Hepatic stellate cell (primary cell): Measurements from ENCODE around the gene COL25A1.

Experiments
- DNase-seq: peaks from one replicate; pipeline ENCODE4 v3.0.0; 2011; ENCODE audit warnings: low spot score

Gene COL25A1

DNA sequence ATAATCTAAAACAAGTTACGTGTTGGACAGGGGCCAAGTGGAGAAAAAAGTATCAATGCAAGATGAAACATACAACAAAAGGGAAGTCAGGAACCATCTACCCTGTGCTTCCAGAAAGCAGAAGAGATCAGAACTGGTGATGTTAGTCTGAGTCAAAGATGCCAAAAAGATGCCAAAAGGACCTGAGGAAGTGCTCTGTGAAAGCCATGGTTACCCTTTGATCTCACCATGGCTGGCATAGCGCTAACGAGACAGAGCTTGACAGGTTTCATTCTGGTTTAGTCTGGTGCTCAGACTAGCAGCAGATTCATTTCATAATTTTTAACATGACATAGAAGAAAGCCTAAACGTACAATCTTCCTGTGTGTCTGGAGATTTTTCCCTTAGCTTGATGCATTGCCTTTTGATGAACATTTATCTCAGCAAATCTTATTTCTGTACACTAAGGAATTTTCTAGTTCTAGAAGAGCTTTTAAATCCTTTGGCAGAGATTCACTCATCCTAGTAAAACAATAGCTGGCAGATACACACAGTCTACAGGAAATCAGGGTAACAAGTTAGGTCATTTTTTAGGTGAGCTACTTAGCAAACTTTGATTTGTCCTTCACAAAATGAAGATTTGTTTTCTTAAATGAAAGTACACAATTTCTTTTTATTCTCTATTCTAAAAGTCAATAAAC is 87.7 kb downstream of the COL25A1 start:
- no peak for DNase-seq

DNA sequence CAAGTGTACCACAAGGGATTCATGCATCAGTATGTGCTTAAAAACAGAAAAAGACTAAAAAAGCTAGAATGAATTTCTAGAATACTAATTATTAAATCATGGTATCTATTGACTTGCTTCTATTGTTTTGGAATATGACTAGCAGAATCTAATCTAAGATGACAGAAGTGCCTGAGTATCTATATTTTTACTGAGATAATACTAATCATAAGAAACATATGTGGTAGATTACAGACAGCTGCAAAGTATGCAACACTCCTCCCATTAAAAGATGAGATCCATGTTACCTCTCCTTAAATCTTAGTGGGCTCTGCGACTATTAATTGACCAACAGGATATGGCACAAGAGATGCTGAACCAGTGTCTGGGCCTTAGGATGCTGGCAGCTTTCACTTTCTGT is 89.4 kb downstream of the COL25A1 start:
- DNase-seq, result no peak

DNA sequence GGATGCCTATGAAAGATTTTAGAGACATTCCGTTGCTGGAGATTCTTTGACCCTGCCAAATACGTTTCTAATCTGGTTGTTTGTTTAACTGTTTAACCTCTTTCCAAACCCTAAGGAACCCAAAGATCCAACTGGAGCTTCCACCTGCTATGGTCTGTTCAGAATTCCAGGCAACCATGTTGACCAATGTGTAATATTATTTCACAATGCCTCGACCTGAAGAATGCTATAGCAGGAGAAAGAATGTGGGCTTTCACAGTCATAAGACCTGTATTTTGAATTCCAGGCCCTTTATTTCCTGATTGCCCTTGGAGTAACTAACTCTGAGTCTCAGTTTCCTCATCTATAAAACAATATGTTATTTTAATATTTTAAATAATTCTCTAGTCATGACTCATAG is 90.8 kb downstream of the COL25A1 start:
- DNase-seq, result no peak

DNA sequence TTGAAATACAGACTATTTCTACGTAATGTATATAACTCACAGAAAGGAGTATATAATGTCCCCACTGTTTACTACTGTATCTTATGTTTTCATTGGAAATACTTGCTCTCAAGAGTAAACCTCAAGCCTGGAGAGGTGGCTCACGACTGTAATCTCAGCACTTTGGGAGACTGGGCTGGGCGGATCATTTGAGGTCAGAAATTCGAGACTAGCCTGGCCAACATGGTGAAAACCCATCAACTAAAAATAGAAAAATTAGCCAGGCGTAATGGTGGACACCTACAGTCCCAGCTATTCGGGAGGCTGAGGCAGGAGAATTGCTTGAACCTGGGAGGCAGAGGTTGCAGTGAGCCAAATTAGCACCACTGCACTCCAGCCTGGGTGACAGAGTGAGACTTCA is 92.8 kb downstream of the COL25A1 start:
- no peak for DNase-seq

DNA sequence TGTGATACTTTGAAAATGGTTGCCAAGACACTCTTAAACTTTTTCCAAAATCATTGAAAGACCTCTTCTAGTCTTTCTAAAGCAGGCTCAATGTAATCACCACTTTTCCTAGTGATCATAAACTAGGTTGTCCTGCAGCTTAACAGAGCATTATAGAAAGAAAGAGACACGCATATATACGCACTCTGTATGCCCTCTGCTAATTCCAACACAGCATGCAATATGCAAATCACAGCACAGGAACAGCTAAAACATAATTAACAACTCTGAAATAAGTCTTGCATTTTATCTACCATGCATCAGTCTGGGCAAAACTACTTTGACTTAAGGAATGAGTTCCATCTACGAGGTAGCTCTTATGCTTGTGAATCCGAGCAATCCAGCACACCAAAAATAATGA is 94.6 kb downstream of the COL25A1 start:
- DNase-seq, result no peak

DNA sequence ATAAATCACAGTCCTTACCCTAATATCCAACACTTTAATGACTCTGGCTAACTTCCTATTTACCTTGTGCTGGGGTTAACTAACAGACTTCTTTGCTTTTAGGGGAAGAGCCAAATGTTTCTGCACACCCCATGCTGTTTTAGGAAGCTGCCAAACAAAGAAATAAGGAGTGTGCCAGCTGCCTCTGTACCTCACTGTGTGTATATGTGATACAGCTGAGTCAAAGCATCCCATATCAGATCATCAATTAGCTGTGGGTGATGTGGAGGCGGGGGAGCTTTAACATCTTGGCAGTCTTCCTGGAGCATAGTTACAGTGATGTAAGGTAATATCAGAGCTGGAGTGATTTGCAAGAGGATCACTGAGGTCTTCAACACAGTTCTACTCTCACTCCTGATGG is 95.4 kb downstream of the COL25A1 start:
- DNase-seq, result no peak

- DNase-seq, result no peak
These were observed 95.8 kb downstream of the COL25A1 start for GRCh38 chr4:109206620-109207019.

DNA sequence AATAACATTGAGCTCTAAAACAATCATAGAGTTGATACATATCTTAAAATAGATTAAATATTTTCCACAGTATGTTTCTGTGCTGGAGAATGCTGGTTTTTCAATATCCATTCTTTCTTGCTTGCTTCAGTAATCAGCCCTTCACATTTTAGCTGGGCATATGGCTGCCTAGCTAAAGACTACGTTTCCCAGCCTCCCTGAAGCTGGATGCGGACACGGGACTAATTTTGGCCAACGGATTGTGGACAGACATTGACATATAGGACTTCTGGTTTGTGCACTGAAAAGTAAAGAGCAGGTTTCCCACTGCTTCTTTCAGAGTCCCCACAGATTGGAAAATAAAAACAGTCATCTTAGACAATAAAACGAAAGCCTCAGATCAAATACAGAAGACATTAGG is 97.3 kb downstream of the COL25A1 start:
- no peak for DNase-seq

- DNase-seq, result no peak
These were observed 102.9 kb downstream of the COL25A1 start for GRCh38 chr4:109199585-109199984.

DNA sequence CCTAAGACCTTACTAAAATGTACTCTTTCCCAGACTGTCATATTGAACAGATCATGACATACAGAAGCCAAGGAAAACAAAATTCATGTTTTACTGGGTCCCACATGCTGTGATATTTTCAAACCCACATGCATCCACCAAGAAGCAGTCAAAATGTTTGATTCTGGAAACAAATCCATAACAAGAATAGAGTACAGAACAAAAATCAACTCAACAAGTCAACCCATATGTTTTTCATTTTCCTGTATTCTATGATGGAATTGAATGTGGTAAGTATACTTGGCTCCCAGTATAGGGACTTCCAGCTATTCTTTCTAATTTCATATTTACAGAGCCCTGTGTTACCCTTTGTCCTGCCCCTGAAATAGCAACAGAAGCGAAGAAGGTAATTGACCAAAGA is 106.8 kb downstream of the COL25A1 start:
- no peak for DNase-seq

DNA sequence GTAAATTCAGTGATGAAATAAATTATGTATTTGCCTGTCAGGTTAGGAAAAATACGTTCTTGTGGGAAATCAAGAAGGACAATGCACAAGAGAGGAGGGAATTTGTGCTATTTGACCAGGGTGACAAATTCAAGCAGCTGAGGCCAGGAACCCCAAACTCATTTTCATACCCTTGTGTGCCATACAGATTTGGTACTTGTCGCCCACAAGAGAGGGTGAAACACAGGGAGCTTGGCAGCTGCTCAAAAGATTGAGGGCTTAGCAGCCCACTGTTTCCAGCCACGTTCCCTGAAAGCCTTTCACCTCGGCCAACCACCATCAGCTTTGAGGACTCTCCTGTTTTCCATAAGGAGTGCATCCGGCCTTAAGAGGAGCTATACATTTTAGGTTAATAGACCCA is 111.2 kb downstream of the COL25A1 start:
- DNase-seq, result no peak

DNA sequence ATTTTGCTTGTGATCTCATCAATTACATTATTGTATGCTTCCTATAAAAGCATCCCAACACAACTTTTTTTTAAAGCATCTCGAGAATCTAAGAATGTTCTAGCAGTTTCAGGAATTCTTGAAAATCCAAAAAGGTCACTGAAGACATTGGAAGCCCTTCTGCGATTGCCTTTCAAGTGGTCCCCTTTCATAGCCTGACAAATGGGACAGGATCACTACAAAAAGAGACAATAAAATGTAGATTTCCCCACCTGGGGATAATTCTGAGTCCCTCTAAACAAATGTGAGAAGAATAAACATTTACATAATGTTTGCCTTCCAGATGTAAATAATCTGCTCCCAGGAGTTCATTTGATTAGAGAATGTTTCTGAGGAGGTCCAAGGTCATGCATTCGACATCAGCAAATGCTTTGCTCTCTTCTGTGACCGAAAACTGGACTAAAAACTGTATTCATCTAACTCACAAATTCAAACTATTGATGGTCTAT is 116.0 kb downstream of the COL25A1 start:
- no peak for DNase-seq

DNA sequence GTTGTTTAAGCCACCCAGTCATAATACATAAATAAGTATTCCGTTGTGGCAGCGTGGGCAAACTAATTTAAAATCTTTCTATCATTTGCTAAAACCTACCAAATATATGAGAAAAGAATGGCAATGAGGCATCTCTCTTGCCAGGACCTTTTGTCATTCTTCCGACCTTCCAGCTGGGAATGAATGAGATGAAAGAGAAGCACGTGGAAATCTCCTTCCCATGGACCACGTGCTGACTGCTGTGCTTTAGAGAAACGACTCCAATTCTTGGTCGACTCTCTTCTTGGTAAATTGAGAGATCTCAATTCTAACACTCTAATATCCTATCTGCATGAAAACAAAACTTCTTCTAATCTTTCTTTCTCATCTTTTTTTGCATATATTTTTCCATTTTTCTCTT is 116.5 kb downstream of the COL25A1 start:
- DNase-seq, result no peak

GRCh38 chr4:109185548-109185947 is 116.9 kb downstream of the COL25A1 start:
- no peak for DNase-seq

DNA sequence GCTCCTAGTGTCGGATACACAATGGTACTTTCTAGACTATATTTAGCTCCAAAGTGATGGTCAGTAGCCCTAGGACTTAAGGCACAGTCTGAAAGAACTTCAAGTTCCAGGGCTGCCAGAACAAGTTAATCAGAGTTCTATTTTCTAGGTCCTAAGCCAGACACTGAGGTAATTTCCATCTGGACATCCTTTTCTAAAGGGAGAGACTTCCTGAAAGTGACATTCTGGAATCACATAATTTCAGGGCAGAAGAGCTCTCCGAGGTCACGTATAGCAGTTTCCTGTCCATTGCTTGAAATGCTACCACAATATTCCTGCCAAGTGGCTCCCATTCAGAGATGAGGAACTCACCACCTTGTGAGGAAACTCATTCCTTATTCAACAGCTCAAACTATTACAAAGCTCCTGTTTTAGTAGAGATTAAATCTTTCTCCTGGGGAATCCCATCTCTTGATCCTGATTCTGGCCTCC is 117.9 kb downstream of the COL25A1 start:
- DNase-seq, result no peak

- no peak for DNase-seq
These were observed 118.4 kb downstream of the COL25A1 start for GRCh38 chr4:109183931-109184490.

DNA sequence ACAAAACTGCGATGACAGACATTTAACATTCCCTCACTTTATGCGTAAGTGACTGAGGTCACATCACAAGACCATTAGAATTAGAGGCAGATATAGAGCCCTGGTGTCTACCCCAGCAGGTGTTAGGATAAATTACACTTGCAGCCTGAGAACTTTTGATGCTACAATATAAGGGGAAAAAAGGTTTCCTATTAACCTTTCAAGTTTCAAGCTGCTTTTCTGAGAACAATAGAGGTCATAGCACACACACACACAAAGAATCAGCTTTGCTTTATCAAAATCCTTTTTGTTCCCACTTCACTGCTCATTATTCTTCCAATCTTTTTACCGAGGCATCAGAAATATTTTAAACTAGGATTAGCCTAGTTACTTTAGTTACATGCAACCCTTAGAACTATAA is 119.8 kb downstream of the COL25A1 start:
- DNase-seq, result no peak

DNA sequence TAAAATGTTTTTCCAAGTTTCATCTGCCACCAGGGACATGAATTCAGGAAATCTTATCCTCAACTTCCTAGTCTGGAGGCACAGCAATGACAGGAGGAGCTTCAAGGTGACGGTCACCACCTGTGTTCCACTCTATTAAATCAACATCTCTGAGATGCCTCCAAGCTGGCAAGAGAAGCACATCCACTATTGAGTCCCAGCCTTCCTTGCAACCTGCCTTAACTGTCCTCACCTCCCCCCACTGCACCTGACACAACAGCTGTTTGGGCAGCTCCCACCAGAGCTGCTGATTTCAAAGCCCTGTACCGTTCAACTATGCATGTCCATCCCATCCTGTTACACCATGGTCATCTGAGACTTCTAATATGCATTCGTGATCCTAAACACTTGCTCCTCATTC is 123.4 kb downstream of the COL25A1 start:
- DNase-seq, result no peak

DNA sequence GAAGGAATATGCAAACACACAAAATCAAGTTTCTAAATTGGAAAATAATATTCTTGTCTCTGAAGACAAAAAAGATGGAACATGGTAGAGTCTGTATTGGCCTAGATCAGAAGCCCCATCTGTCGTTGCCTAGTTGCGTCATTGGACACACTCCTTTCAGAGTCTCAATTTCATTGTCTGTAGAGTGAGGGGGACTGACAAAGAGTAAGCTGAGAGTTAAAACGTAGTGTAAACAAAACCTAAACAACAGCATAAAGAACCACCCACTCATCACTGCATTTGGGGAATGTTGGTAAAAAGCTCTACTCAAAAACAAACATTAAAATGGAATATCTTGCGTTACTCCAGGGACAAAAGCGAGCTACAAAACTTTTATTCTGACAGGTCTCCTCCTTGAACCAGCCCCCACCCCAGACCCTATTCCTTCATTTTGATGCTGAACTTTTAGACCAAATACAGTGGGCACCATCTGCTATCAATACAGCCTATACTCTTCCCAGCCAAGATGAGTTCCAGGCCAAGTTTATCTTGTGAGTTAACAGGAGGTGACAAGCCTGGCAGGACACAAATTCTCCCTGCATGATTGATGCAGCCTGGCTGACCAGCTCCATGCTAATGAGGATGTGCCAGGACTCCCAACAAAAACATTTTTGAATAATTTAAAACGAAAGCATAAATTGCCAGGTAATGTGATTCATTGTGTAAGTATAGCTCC is 125.2 kb downstream of the COL25A1 start:
- DNase-seq, result no peak

DNA sequence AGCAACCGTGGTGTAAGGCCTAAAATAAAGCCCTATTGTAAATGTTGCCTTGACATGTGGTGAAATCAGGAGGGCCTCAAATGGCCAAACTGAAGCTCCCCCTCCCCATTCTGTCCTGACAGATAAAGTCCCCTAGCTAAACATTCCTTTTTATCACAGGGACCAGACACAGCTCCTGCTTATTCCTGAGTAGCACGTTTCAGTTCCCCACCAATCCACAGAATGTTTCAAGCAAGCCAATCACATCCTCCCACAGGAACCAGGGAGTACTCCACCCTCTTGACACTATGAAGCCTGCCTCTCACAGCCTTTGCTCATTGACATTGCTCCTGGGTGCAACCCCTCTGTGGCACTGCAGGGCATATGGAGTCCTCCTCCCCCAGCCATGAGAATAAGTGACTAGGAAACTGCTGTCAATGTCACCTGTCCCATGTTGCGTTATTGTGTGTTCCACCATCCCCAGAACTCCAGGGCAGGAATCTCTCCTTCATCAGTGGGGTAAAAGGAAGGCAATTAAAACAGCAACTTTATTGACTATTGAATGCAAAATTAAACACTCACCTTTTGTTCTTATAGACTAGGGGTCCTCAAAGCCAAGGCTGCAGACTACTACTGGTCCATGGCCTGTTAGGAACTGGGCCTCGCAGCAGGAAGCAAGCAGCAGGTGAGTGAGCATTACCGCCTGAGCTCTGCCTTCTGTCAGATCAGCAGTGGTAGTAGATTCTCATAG is 128.1 kb downstream of the COL25A1 start:
- no peak for DNase-seq

DNA sequence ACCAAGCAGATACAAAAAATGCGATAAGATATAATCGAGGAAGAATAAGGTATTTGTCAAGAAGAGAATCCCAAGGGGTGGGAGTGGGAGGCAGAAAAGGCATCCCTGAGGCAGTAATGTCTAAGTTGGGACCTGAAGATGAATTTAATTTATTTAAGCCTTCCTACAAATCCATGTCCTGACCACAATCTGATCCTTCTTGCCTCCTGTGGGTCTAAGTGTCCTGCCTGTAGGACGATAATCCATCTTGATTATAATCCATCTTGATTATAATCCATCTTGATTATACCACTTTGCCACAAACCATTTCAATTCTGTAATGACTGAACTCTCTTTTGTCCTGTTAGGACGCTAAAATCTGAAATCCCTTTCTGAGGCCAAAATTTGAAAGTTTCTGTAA is 130.2 kb downstream of the COL25A1 start:
- no peak for DNase-seq

GRCh38 chr4:109171070-109171469 is 131.4 kb downstream of the COL25A1 start:
- DNase-seq, result no peak

- no peak for DNase-seq
These were observed 133.3 kb downstream of the COL25A1 start for GRCh38 chr4:109169170-109169569.
